ENCODE measurements around the gene ADISSP.

GRCh38 chr20:3766422-3767109 is 987 bp downstream of the ADISSP start:
- TF ChIP-seq POLR2A (IDR thresholded peaks at IDR 0.05; ENCODE audit: borderline replicate concordance, extremely low read depth, insufficient read depth, insufficient read length) (no peak), ZBTB33 (IDR thresholded peaks at IDR 0.05; ENCODE audit: extremely low read depth, insufficient replicate concordance, low read length) (no peak), CTCF (IDR thresholded peaks at IDR 0.05 in 2 of 3, conservative IDR thresholded peaks at IDR 0.05 in 1 of 3; ENCODE audit: borderline replicate concordance in 1 of 3, insufficient read depth in 1 of 3, low read depth in 2 of 3, low read length in 2 of 3) (no peak), POLR2AphosphoS5 (IDR thresholded peaks at IDR 0.05; ENCODE audit: low read depth, low read length) (no peak), ATF3 (IDR thresholded peaks at IDR 0.05) (no peak), SRF (IDR thresholded peaks at IDR 0.05; ENCODE audit: low read depth) (no peak), SIN3A (IDR thresholded peaks at IDR 0.05; ENCODE audit: low read depth) (no peak), EGR1 (IDR thresholded peaks at IDR 0.05; ENCODE audit: low read depth) (no peak), EZH2 (IDR thresholded peaks at IDR 0.05) (no peak), JUND (IDR thresholded peaks at IDR 0.05) (no peak), CEBPB (IDR thresholded peaks at IDR 0.05; ENCODE audit: low read depth) (no peak)

All from HCT116 (cell line).